ENCODE data around the gene RHOV.

- TF ChIP-seq, protein P1, sequence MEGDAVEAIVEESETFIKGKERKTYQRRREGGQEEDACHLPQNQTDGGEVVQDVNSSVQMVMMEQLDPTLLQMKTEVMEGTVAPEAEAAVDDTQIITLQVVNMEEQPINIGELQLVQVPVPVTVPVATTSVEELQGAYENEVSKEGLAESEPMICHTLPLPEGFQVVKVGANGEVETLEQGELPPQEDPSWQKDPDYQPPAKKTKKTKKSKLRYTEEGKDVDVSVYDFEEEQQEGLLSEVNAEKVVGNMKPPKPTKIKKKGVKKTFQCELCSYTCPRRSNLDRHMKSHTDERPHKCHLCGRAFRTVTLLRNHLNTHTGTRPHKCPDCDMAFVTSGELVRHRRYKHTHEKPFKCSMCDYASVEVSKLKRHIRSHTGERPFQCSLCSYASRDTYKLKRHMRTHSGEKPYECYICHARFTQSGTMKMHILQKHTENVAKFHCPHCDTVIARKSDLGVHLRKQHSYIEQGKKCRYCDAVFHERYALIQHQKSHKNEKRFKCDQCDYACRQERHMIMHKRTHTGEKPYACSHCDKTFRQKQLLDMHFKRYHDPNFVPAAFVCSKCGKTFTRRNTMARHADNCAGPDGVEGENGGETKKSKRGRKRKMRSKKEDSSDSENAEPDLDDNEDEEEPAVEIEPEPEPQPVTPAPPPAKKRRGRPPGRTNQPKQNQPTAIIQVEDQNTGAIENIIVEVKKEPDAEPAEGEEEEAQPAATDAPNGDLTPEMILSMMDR (optimal IDR thresholded peaks at IDR 0.05 in 1 of 3, IDR thresholded peaks at IDR 0.05 in 1 of 3, conservative IDR thresholded peaks at IDR 0.05 in 1 of 3; ENCODE audit: extremely low read depth in 1 of 3, insufficient read depth in 2 of 3, low read length in 3 of 3): no peak
- no peak for TF ChIP-seq EZH2 (IDR thresholded peaks at IDR 0.05; ENCODE audit: low read length)
Measured at GRCh38 chr15:40871749-40872617, 2.1 kb downstream of the RHOV start.

Data from keratinocyte (primary cell).